IMR-90 (cell line): ENCODE measurements around the gene EXT2. TPM values are rescaled to one million over a fixed set of nuclear protein-coding genes. Genes with fewer than 3 reads are reported as not detected.
A peak's percentile ranks its signal among the peaks of the same experiment; 100 is the strongest.

Experiments used
- ATAC-seq: fragments of 200-7000 bp; cut with Tn5 transposase; 2 replicates; pipeline ENCODE4 v1.9.1; 2020; ENCODE audit warnings: low read depth, mild to moderate bottlenecking, moderate library complexity
- BruUV-seq: library from RNA; stranded (reverse); fragments of 400-500 nt; replicated peaks from 2 replicates; lab custom pipeline; 2021; lab: Mats Ljungman, UMichigan
- CTCF ChIA-PET: fragments of 300-600 bp; formaldehyde crosslinking; extraction: SDS; loops from one replicate; lab custom pipeline; 2021; ENCODE audit warnings: antibody characterized with exemption; lab: Yijun Ruan, JAX
- POLR2A ChIA-PET: fragments of 300-600 bp; sonication (Branson Sonifier 250); formaldehyde crosslinking; loops from one replicate; lab custom pipeline; 2022; ENCODE audit warnings: antibody characterized with exemption; ENCODE audit not compliant: unreplicated experiment; lab: Charles Lee
- DNase-seq: peaks from one replicate; pipeline ENCODE4 v3.0.0; 2013
- H2AFZ ChIP-seq: replicated peaks from 2 replicates; pipeline ENCODE3; 2013; ENCODE audit warnings: low read length, mild to moderate bottlenecking; ENCODE audit not compliant: poor library complexity
- H2AK5ac ChIP-seq: 2 replicates; pipeline ENCODE4 v1.6.1; 2013; ENCODE audit warnings: low read depth, low read length, inconsistent platforms
- H2AK9ac ChIP-seq: replicated peaks from 2 replicates; pipeline ENCODE3; 2013; ENCODE audit warnings: mild to moderate bottlenecking, low read depth, low read length, moderate library complexity; ENCODE audit not compliant: poor library complexity
- H2BK120ac ChIP-seq: 2 replicates; pipeline ENCODE4 v1.6.1; 2013; ENCODE audit warnings: low read depth, low read length, inconsistent platforms
- H2BK15ac ChIP-seq: 3 replicates; pipeline ENCODE4 v1.6.1; 2013; ENCODE audit warnings: low read depth, low read length, inconsistent platforms
- H2BK20ac ChIP-seq: 2 replicates; pipeline ENCODE4 v1.6.1; 2013; ENCODE audit warnings: low read depth, mild to moderate bottlenecking, inconsistent platforms, low read length, moderate library complexity
- H2BK5ac ChIP-seq: 2 replicates; pipeline ENCODE4 v1.6.1; 2013; ENCODE audit warnings: mild to moderate bottlenecking, low read depth, low read length, inconsistent platforms; ENCODE audit not compliant: poor library complexity, severe bottlenecking
- H3K14ac ChIP-seq: replicated peaks from 2 replicates; pipeline ENCODE4 v1.6.1; 2013; ENCODE audit warnings: low read depth, low read length, inconsistent platforms
- H3K18ac ChIP-seq: 2 replicates; pipeline ENCODE4 v1.6.1; 2013; ENCODE audit warnings: low read depth, low read length, control low read depth
- H3K23ac ChIP-seq: 2 replicates; pipeline ENCODE4 v1.6.1; 2013; ENCODE audit warnings: low read depth, low read length, inconsistent platforms
- H3K27ac ChIP-seq: 2 replicates; pipeline ENCODE4 v1.5.1; 2013; ENCODE audit warnings: mild to moderate bottlenecking, control low read depth, low read length; ENCODE audit not compliant: insufficient read depth
- H3K27me3 ChIP-seq: 2 replicates; pipeline ENCODE4 v1.6.1; 2013; ENCODE audit warnings: low read length; ENCODE audit not compliant: control insufficient read depth, insufficient read depth
- H3K36me3 ChIP-seq: 2 replicates; pipeline ENCODE4 v1.6.1; 2013; ENCODE audit warnings: low read length, mixed read lengths; ENCODE audit not compliant: control insufficient read depth, insufficient read depth
- H3K4ac ChIP-seq: 2 replicates; pipeline ENCODE4 v1.6.1; 2013; ENCODE audit warnings: low read depth, low read length, inconsistent platforms
- H3K4me1 ChIP-seq: 2 replicates; pipeline ENCODE4 v1.6.1; 2013; ENCODE audit warnings: low read length, mixed read lengths; ENCODE audit not compliant: control insufficient read depth, insufficient read depth
- H3K4me2 ChIP-seq: 2 replicates; pipeline ENCODE4 v1.6.1; 2013; ENCODE audit warnings: low read depth, mild to moderate bottlenecking, control low read depth, low read length, moderate library complexity
- H3K4me3 ChIP-seq: 2 replicates; pipeline ENCODE4 v1.5.1; 2013; ENCODE audit warnings: low read depth, mild to moderate bottlenecking, control low read depth, low read length, moderate library complexity; ENCODE audit not compliant: insufficient read depth
- H3K56ac ChIP-seq: 2 replicates; pipeline ENCODE4 v1.6.1; 2013; ENCODE audit warnings: low read length, inconsistent platforms; ENCODE audit not compliant: insufficient read depth; ENCODE audit errors: extremely low read depth
- H3K79me1 ChIP-seq, 2 experiments: 2 replicates each; pipeline ENCODE4 v1.6.1; 2013; ENCODE audit warnings: low read length in 2 of 2, inconsistent platforms in 1 of 2, low read depth in 1 of 2
- H3K9ac ChIP-seq: 2 replicates; pipeline ENCODE4 v1.6.1; 2013; ENCODE audit warnings: low read depth, low read length, control low read depth
- H3K9me1 ChIP-seq: 2 replicates; pipeline ENCODE4 v1.6.1; 2013; ENCODE audit warnings: low read length, inconsistent platforms; ENCODE audit not compliant: insufficient read depth
- H3K9me3 ChIP-seq: 2 replicates; pipeline ENCODE4 v1.6.1; 2013; ENCODE audit warnings: low read length; ENCODE audit not compliant: control insufficient read depth, insufficient read depth
- H4K20me1 ChIP-seq: 2 replicates; pipeline ENCODE4 v1.6.1; 2013; ENCODE audit warnings: low read length, inconsistent platforms; ENCODE audit not compliant: insufficient read depth
- H4K5ac ChIP-seq: 2 replicates; pipeline ENCODE4 v1.6.1; 2013; ENCODE audit warnings: mild to moderate bottlenecking, low read depth, low read length, control low read depth
- H4K8ac ChIP-seq, 2 experiments: 2 replicates each; pipeline ENCODE4 v1.6.1; 2013; ENCODE audit warnings: low read depth in 2 of 2, low read length in 2 of 2, control low read depth in 1 of 2, inconsistent platforms in 1 of 2
- H4K91ac ChIP-seq: 2 replicates; pipeline ENCODE4 v1.6.1; 2013; ENCODE audit warnings: low read depth, low read length, inconsistent platforms; ENCODE audit not compliant: insufficient read depth
- RAD21 ChIP-seq: IDR thresholded peaks from 2 replicates; pipeline ENCODE4 v1.6.1; 2012; ENCODE audit warnings: low read length, improper control_type of control experiment
- WGBS, 2 experiments: methylation state at CpG; one replicate each; pipeline versions ENCODE4 v1.1.5 to v1.1.7; 2013; ENCODE audit warnings: missing lambda C conversion rate in 2 of 2; ENCODE audit not compliant: insufficient read length in 1 of 2; ENCODE audit errors: extremely low coverage in 2 of 2; 5-methylcytosine and 5-hydroxymethylcytosine counted together
- dilution Hi-C: fragments of 300-500 bp; cut with HindIII; formaldehyde crosslinking; loops from one replicate; pipeline ENCODE4 v1.14.3; 2018; ENCODE audit warnings: low sequenced_read_pairs; ENCODE audit not compliant: unreplicated experiment
- in situ Hi-C: fragments of 300-500 bp; cut with MboI; formaldehyde crosslinking; loops from 3 replicates; pipeline ENCODE4 v1.14.3; 2019; ENCODE audit warnings: low sequenced_read_pairs, inconsistent platforms, mixed read lengths
- intact Hi-C: fragments of 100-400 bp; cut with micrococcal nuclease; formaldehyde crosslinking; loops from 2 replicates; pipeline ENCODE4 v1.10.0; 2022
- polyA plus RNA-seq, 3 experiments: library from polyadenylated mRNA; depleted of rRNA; stranded (reverse); fragments of >200 nt; gene quantifications; 2 replicates each; pipeline ENCODE4 v1.2.3, GENCODE V29; 2012; ENCODE audit warnings: low replicate concordance in 1 of 3
- total RNA-seq: library from RNA; depleted of rRNA; stranded (reverse); fragments of >200 nt; gene quantifications from 2 replicates; pipeline ENCODE4 v1.2.3, GENCODE V29; 2012
- TF ChIP-seq, protein P1 (sequence below): conservative IDR thresholded peaks from 2 replicates; pipeline ENCODE4 v1.5.1; 2012; ENCODE audit warnings: mild to moderate bottlenecking, low read depth, low read length, improper control_type of control experiment

The EXT2 gene
- total and polyA plus RNA-seq, 2 of the 4 experiments (the other 2 are of a cell fraction) = 75.0 to 85.3 TPM

DNA sequence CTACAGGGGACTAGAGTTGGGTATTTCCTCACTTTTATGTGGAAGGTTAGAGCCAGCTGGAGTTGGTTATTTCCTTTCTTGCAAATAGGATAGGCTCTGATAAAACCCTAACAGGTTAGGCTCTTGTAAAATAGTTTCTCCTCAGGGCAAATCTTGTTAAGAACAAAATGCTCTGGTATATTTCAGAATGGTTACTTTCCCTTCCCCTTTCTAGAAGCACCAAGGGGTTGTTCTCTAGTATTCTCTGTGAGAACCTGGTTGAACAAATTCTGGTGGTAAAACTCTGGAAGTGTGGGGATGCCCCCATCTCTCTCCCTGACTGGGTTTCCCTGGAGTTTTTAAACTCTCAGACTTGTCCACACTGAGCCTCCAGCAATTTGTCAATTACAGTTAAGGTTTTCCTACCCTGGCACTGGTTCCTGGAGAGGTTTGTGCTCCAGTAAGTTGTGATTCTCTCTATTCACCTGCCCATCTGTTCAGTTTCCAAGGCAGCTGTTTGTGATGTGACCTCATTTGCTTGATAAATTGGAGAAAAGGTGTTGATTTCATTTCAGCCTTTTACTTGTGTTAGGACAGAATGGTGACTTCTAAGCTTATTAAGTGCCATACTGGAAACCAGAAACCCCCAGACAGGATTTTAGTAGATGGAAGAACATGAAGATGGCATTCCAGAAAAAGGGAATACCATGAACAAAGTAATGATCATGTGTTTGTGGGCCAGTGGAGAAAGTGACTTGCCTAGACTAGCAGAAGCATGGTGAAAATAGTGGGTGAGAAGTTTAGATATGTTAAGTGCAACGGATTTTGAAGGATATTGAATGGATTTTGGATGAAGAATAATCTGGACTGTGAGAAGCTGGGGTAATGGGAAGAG, 64.6 kb downstream of the EXT2 start (continued):
- TF ChIP-seq, protein P1, sequence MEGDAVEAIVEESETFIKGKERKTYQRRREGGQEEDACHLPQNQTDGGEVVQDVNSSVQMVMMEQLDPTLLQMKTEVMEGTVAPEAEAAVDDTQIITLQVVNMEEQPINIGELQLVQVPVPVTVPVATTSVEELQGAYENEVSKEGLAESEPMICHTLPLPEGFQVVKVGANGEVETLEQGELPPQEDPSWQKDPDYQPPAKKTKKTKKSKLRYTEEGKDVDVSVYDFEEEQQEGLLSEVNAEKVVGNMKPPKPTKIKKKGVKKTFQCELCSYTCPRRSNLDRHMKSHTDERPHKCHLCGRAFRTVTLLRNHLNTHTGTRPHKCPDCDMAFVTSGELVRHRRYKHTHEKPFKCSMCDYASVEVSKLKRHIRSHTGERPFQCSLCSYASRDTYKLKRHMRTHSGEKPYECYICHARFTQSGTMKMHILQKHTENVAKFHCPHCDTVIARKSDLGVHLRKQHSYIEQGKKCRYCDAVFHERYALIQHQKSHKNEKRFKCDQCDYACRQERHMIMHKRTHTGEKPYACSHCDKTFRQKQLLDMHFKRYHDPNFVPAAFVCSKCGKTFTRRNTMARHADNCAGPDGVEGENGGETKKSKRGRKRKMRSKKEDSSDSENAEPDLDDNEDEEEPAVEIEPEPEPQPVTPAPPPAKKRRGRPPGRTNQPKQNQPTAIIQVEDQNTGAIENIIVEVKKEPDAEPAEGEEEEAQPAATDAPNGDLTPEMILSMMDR = no peak

DNA sequence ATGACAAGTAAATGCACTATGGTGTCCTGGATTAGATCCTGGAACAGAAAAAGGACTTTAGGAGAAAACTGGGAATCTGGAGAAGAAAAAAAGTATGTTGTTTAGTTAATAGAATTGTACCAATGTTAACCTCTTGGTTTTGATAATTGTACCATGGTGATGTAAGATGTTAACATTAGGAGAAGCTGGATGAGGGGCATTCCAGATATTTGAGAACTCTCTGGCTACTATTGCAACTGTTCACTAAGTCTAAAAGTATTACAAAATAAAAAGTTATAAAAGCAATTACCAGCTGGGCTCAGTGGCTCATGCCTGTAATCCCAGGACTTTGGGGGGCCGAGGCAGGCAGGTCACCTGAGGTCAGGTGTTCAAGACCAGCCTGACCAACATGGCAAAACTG, 66.5 kb downstream of the EXT2 start:
- Histone ChIP-seq H4K5ac (no peak overlapping the region), H3K4me1 (no peaks in the 10 kb centered on the region), H3K4ac (no peak overlapping the region), H3K14ac (no peak overlapping the region), H2AFZ (no peak overlapping the region), H2BK120ac (no peak overlapping the region), H3K23ac (no peak overlapping the region), H2BK20ac (no peak overlapping the region), H3K79me1 (peaks cover 0 to 4% of the 10 kb centered on the region in 2 experiments; a peak in 1 of 4 replicates), H4K8ac (no peak overlapping the region), H2BK15ac (no peak overlapping the region), H2AK9ac (no peak overlapping the region), H3K9me3 (no peaks in the 10 kb centered on the region), H3K9me1 (no peaks in the 10 kb centered on the region), H4K91ac (no peak overlapping the region), H3K18ac (no peak overlapping the region), H3K9ac (no peak overlapping the region), H3K4me2 (no peak overlapping the region), H2AK5ac (no peak overlapping the region), H3K56ac (no peak overlapping the region), H3K27ac (no peak overlapping the region), H3K27me3 (no peaks in the 10 kb centered on the region), H4K20me1 (no peaks in the 10 kb centered on the region; the same call in 1 of the 2 replicates), H2BK5ac (no peak overlapping the region), H3K36me3 (no peaks in the 10 kb centered on the region; the same call in none of the 2 replicates), H3K4me3 (no peak overlapping the region)
- WGBS, 2 experiments = no CpG with 5 or more reads among the region's 1 CpG
- peak; percentile 53 for ATAC-seq
- CTCF ChIA-PET = no interaction called here
- in situ Hi-C loops = no loop called here
- POLR2A ChIA-PET = no interaction called here
- peak; percentile 41 for DNase-seq
- dilution Hi-C loops = no loop called here
- no peak for TF ChIP-seq RAD21
- no TSS peak for BruUV-seq
- intact Hi-C loops = no loop called here
